CD4-positive, alpha-beta T cell (primary cell): ENCODE data around the gene STMND1. TPM values are rescaled to one million over a fixed set of nuclear protein-coding genes. Genes with fewer than 3 reads are reported as not detected.

ENCODE experiments used
- ATAC-seq: fragments of 200-7000 bp; cut with Tn5 transposase; one replicate; pipeline ENCODE4 v1.10.0; 2022; ENCODE audit warnings: mild to moderate bottlenecking; ENCODE audit not compliant: poor library complexity
- CTCF ChIA-PET: fragments of 350-600 bp; sonication (Branson Sonifier 250); formaldehyde crosslinking; loops from one replicate; lab custom pipeline; 2021; ENCODE audit warnings: antibody characterized with exemption, inconsistent platforms; lab: Charles Lee
- POLR2A ChIA-PET: fragments of 350-600 bp; sonication (Branson Sonifier 250); formaldehyde crosslinking; loops from one replicate; lab custom pipeline; 2021; ENCODE audit warnings: antibody characterized with exemption, inconsistent platforms; lab: Charles Lee
- DNase-seq, 14 experiments: peaks; one replicate each; pipeline ENCODE4 v3.0.0-alpha.2; 2013 to 2020; ENCODE audit warnings: mixed read lengths in 2 of 14
- H3K27ac ChIP-seq, 2 donors: one replicate each; pipeline versions ENCODE4 v1.5.1 to v1.7.0; 2013; ENCODE audit warnings: low read length in 2 of 2, low read depth in 1 of 2, mild to moderate bottlenecking in 1 of 2
- H3K27me3 ChIP-seq, 2 experiments: 1 replicate in 1 of 2; 2 replicates in 1 of 2; pipeline versions ENCODE4 v1.6.1 to v1.7.0; 2013; ENCODE audit warnings: low read length in 2 of 2, control low read depth in 1 of 2, mild to moderate bottlenecking in 1 of 2, moderate library complexity in 1 of 2; ENCODE audit not compliant: insufficient read depth in 2 of 2, control insufficient read depth in 1 of 2
- H3K36me3 ChIP-seq: one replicate; pipeline ENCODE4 v1.6.1; 2013; ENCODE audit warnings: low read length, control low read depth; ENCODE audit not compliant: insufficient read depth
- H3K4me1 ChIP-seq: one replicate; pipeline ENCODE4 v1.6.1; 2013; ENCODE audit warnings: low read length, control low read depth; ENCODE audit not compliant: insufficient read depth
- H3K4me3 ChIP-seq: one replicate; pipeline ENCODE4 v1.5.1; 2013; ENCODE audit warnings: mild to moderate bottlenecking, low read length, moderate library complexity
- H3K9me3 ChIP-seq, 2 experiments: 1 replicate in 1 of 2; 2 replicates in 1 of 2; pipeline versions ENCODE4 v1.6.1 to v1.7.0; 2013; ENCODE audit warnings: low read length in 2 of 2, mild to moderate bottlenecking in 2 of 2, control low read depth in 1 of 2, moderate library complexity in 1 of 2; ENCODE audit not compliant: control insufficient read depth in 1 of 2, insufficient read depth in 1 of 2
- H3K27ac Mint-ChIP-seq: one replicate; pipeline ENCODE4 v1.8.0; 2020; ENCODE audit warnings: mixed read lengths
- H3K27me3 Mint-ChIP-seq: one replicate; pipeline ENCODE4 v1.8.0; 2021; ENCODE audit warnings: mixed read lengths
- H3K36me3 Mint-ChIP-seq: one replicate; pipeline ENCODE4 v1.8.0; 2021; ENCODE audit warnings: low read depth, mixed read lengths
- H3K4me1 Mint-ChIP-seq: one replicate; pipeline ENCODE4 v1.8.0; 2021; ENCODE audit warnings: low read depth, mixed read lengths
- H3K4me3 Mint-ChIP-seq: one replicate; pipeline ENCODE4 v1.8.0; 2020; ENCODE audit warnings: mild to moderate bottlenecking, mixed read lengths
- H3K9me3 Mint-ChIP-seq: one replicate; pipeline ENCODE4 v1.8.0; 2020; ENCODE audit warnings: mixed read lengths
- intact Hi-C, 2 experiments: fragments of 100-400 bp; cut with DNase I in 1 of 2; cut with micrococcal nuclease in 1 of 2; formaldehyde crosslinking; loops; one replicate each; pipeline versions ENCODE4 v1.15.1 to v1.9.0; 2023 to 2025; cut with DNase I, micrococcal nuclease
- total RNA-seq, 174 experiments: library from RNA in 2 of 174; stranded (reverse) in 2 of 174; gene quantifications; one replicate each; pipeline ENCODE4 v1.2.3 and lab custom pipeline; 2021 to 2026
- TF ChIP-seq, protein P1 (sequence below): fragments of 200-600 bp; IDR thresholded peaks from one replicate; pipeline ENCODE4 v1.8.0; 2022; ENCODE audit warnings: antibody characterized with exemption, mild to moderate bottlenecking

The STMND1 gene
- total RNA-seq, 2 experiments from 2014 or later: not detected

DNA sequence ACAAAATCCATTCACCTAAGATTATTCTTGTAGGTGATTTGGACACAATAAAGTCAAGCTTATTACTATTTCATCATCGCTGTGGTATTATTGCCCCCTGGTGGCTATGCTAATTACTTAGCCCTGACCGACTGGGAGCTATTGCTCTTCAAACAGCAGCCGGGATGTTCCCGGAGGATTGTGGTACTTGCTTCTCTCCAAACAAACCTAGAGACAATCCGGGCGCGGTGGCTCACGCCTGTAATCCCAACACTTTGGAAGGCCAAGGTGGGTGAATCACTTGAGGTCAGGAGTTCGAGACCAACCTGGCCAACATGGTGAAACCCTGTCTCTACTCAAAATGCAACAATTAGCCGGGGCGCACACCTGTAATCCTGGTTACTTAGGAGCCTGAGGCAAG, 15.4 kb upstream of the STMND1 start:
- DNase-seq (peak in 4 of 14 experiments; percentile 4 to 41 (median 26)), ATAC-seq (no peak)
- Histone ChIP-seq H3K27ac (no peak overlapping the region), H3K9me3 (peaks cover 4 to 5% of the 10 kb centered on the region in 2 experiments), H3K4me3 (no peak overlapping the region), H3K4me1 (no peaks in the 10 kb centered on the region), H3K27me3 (no peaks in the 10 kb centered on the region), H3K36me3 (no peaks in the 10 kb centered on the region)
- CTCF ChIA-PET: no interaction called here
- intact Hi-C loops: loop anchor here (2.0 to 5.0 kb wide), 2 partner anchors 754 to 756 kb away; no protein-coding TSS in a partner anchor
- POLR2A ChIA-PET: no interaction called here
- Mint-ChIP-seq H3K4me1 (no peaks in the 10 kb centered on the region), H3K27me3 (peaks cover 33% of the 10 kb centered on the region), H3K4me3 (no peak overlapping the region), H3K27ac (no peak overlapping the region), H3K36me3 (no peaks in the 10 kb centered on the region), H3K9me3 (no peaks in the 10 kb centered on the region)
- TF ChIP-seq, protein P1, sequence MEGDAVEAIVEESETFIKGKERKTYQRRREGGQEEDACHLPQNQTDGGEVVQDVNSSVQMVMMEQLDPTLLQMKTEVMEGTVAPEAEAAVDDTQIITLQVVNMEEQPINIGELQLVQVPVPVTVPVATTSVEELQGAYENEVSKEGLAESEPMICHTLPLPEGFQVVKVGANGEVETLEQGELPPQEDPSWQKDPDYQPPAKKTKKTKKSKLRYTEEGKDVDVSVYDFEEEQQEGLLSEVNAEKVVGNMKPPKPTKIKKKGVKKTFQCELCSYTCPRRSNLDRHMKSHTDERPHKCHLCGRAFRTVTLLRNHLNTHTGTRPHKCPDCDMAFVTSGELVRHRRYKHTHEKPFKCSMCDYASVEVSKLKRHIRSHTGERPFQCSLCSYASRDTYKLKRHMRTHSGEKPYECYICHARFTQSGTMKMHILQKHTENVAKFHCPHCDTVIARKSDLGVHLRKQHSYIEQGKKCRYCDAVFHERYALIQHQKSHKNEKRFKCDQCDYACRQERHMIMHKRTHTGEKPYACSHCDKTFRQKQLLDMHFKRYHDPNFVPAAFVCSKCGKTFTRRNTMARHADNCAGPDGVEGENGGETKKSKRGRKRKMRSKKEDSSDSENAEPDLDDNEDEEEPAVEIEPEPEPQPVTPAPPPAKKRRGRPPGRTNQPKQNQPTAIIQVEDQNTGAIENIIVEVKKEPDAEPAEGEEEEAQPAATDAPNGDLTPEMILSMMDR: peak; percentile 30

DNA sequence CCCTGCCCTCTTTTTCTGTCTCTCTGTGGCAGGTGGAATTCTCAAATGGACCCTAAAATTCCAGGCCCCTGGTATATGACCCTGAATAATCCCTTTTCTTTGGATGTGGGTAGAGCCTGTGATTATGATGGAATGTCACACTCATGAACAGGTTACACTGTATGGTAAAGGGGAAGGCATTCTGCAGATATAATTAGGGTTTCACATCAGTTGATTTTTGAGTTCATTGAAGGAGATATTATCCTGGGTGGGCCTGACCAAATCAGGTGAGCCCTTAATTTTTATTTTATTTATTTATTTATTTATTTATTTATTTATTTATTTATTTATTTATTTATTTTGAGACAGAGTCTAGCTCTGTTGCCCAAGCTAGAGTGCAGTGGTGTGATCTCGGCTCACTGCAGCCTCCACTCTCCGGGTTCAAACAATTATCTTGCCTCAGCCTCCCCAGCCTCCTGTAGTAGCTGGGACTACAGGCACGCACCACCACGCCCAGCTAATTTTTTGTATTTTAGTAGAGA, 13.7 kb upstream of the STMND1 start:
- TF ChIP-seq, protein P1: no peak
- peaks cover 39% of the 10 kb centered on the region for H3K27me3 Mint-ChIP-seq
- no peaks in the 10 kb centered on the region for H3K4me1 Mint-ChIP-seq
- intact Hi-C loops: loop anchor here in 1 of 2 experiments (5.0 kb wide), 1 partner anchor 756 kb away; no protein-coding TSS in a partner anchor
- Histone ChIP-seq H3K27ac (no peak overlapping the region), H3K9me3 (peaks cover 4 to 5% of the 10 kb centered on the region in 2 experiments), H3K27me3 (no peaks in the 10 kb centered on the region), H3K4me1 (no peaks in the 10 kb centered on the region), H3K36me3 (no peaks in the 10 kb centered on the region), H3K4me3 (no peak overlapping the region)
- no peaks in the 10 kb centered on the region for H3K9me3 Mint-ChIP-seq
- ChIA-PET CTCF (no interaction called here), POLR2A (no interaction called here)
- no peak overlapping the region for H3K4me3 Mint-ChIP-seq
- H3K27ac Mint-ChIP-seq: no peak overlapping the region
- no peaks in the 10 kb centered on the region for H3K36me3 Mint-ChIP-seq
- DNase-seq (no peak), ATAC-seq (no peak)

DNA sequence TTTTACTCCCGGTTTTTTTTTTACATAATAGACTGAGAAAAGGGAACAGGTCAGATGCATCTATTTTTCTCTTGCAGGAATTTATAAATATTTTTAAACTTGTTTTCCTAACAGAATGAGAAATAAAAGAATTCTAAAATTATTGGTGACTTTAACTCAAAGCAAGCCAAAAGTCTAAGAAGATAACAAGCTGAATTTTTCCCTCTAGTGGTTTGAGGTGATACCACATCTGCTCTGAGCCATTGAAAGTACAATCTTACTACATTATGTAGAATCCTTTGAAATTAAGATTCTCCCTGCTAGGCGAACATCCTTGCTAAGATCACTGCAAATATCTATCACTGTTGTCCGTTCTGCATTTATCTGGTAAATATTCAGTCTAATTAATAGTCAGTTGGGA, 10.7 kb upstream of the STMND1 start:
- CTCF ChIA-PET: no interaction called here
- Histone ChIP-seq H3K4me1 (no peaks in the 10 kb centered on the region), H3K27me3 (peaks cover 0 to under 1% of the 10 kb centered on the region in 2 experiments), H3K36me3 (no peaks in the 10 kb centered on the region), H3K27ac (no peak overlapping the region), H3K4me3 (no peak overlapping the region), H3K9me3 (peaks cover 4 to 5% of the 10 kb centered on the region in 2 experiments)
- ATAC-seq (no peak), DNase-seq (no peak)
- POLR2A ChIA-PET: no interaction called here
- Mint-ChIP-seq H3K36me3 (no peaks in the 10 kb centered on the region), H3K9me3 (no peaks in the 10 kb centered on the region), H3K4me3 (no peak overlapping the region), H3K27me3 (peaks cover 35% of the 10 kb centered on the region), H3K4me1 (no peaks in the 10 kb centered on the region), H3K27ac (no peak overlapping the region)
- TF ChIP-seq, protein P1: no peak
- intact Hi-C loops: no loop called here
